Astrocyte (in vitro differentiated cells and primary cell): ENCODE results near the gene PTPN14.

Experiments used
- EZH2 ChIP-seq: IDR thresholded peaks from 2 replicates; pipeline ENCODE4 v1.6.1; 2012; ENCODE audit warnings: mild to moderate bottlenecking, low read length, inconsistent platforms; ENCODE audit not compliant: insufficient read depth
- TF ChIP-seq, protein P1 (sequence below): IDR thresholded peaks from 2 replicates; pipeline ENCODE4 v1.5.1; 2011; ENCODE audit warnings: low read depth, mild to moderate bottlenecking, inconsistent platforms, low read length, moderate library complexity; ENCODE audit not compliant: insufficient read depth

DNA sequence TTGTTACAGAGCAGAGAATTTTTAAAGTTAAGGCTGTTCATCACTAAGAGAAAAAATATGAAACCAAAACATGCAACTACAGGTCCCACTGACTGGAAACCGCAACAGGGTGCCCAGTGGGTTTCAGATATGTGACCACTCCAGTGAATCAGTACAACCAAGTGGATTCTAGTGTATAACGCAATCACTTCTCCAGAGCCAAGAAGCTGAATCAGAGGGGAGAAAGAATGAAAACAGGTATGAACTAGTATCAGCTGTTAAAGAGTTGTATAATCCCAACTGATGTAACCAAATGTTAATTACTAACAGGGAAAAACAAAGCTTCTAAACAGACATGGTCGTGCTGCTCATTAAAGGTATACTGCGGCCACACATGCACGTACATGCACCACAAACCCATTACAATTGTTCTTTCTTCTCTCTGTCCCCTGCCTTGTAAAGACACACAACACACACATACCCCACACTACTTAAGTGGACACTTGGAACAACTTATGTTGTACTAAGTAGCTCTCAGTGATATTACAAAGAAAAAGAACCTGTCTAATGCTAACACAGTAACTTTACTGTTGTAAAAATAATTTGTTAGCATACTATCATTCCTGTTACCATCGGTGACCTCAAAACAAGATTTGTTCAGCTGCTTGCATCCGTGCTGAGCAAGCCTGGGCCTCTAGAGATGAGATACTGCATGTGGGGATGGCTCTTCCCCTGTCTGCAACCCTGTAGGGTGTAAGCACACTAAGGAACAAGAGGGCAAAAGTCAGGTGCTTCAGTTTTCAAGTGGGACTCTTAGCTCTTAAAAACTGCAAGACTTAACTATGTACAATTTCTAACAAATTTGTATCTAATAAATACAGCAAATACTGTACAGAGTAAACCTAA lies 74.2 kb downstream of the PTPN14 start:
- TF ChIP-seq, protein P1, sequence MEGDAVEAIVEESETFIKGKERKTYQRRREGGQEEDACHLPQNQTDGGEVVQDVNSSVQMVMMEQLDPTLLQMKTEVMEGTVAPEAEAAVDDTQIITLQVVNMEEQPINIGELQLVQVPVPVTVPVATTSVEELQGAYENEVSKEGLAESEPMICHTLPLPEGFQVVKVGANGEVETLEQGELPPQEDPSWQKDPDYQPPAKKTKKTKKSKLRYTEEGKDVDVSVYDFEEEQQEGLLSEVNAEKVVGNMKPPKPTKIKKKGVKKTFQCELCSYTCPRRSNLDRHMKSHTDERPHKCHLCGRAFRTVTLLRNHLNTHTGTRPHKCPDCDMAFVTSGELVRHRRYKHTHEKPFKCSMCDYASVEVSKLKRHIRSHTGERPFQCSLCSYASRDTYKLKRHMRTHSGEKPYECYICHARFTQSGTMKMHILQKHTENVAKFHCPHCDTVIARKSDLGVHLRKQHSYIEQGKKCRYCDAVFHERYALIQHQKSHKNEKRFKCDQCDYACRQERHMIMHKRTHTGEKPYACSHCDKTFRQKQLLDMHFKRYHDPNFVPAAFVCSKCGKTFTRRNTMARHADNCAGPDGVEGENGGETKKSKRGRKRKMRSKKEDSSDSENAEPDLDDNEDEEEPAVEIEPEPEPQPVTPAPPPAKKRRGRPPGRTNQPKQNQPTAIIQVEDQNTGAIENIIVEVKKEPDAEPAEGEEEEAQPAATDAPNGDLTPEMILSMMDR = no peak
- no peak for TF ChIP-seq EZH2
